ENCODE results near the gene PRORP.

Gene PRORP

DNA sequence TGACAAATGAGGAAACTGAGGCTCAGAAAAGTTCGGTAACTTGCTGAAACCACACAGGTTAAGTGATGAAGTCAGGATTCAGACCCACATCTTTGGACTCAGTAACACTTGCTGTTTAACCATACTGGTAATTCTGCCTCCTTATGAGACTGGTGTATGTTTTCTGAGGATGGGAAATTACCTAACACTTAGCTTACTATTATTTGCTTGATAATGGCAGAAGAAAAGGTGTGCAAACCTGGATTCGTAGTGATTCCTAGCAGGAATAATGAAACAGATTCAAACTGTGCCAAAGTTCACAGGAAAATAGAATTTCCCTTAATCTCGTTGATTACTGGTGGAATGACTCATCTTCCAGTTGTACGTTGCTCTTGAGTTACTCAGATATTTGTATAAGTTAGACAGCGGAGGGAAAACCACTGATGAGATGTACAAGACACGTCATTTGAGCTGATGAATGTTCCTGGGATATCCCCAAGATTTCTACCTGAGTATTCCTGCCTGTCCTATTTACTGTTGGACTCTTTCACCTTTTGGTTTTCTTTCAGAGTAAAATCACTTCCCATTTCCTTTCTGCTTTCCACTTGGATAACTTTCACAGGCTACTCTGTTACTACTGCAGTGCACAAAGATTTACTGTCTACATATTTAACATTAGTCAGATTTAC, 37.5 kb downstream of the PRORP start:
- no peaks in the 10 kb centered on the region for H3K27me3 ChIP-seq (replicated peaks; ENCODE audit: control insufficient read depth, insufficient read depth, low read length)
- H3K9me3 ChIP-seq (ENCODE audit: control insufficient read depth, low read length) = no peaks in the 10 kb centered on the region
- DNase-seq (ENCODE audit: low read depth) = peak; percentile 84
- peaks cover 12% of the 10 kb centered on the region for H3K36me3 ChIP-seq (ENCODE audit: control insufficient read depth, insufficient read depth, low read length, severe bottlenecking)
- peaks cover 25% of the 10 kb centered on the region for H3K4me1 ChIP-seq (ENCODE audit: control insufficient read depth, insufficient read depth, low read length)
- H3K9ac ChIP-seq (ENCODE audit: low read length) = no peak overlapping the region
- H3K4me3 ChIP-seq (ENCODE audit: low read length) = peak overlapping the region; percentile 51

DNA sequence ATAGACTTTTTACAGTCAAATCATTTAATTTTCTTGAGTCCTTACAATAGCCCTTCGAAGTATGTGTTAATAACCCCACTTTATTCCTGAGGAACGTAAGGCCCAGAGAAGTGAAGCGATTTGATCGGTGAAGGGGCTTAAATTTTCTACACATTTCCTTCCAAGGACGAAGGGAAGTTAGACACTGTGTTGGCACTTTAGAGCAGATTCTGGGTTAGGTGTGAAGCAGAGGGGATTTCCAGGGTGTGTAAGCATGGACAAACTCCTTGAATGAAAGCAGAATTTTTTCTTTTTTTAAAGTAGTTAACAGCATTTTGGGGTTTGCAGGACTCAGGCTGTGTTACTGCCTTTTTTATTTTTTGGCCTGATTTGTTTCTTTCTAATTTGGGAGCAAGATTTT, 38.9 kb downstream of the PRORP start:
- H3K9ac ChIP-seq (ENCODE audit: low read length) = no peak overlapping the region
- no peaks in the 10 kb centered on the region for H3K9me3 ChIP-seq (ENCODE audit: control insufficient read depth, low read length)
- H3K4me1 ChIP-seq (ENCODE audit: control insufficient read depth, insufficient read depth, low read length) = peaks cover 19% of the 10 kb centered on the region
- H3K27me3 ChIP-seq (replicated peaks; ENCODE audit: control insufficient read depth, insufficient read depth, low read length) = no peaks in the 10 kb centered on the region
- H3K36me3 ChIP-seq (ENCODE audit: control insufficient read depth, insufficient read depth, low read length, severe bottlenecking) = peaks cover 12% of the 10 kb centered on the region
- no peak for DNase-seq (ENCODE audit: low read depth)
- no peak overlapping the region for H3K4me3 ChIP-seq (ENCODE audit: low read length)

DNA sequence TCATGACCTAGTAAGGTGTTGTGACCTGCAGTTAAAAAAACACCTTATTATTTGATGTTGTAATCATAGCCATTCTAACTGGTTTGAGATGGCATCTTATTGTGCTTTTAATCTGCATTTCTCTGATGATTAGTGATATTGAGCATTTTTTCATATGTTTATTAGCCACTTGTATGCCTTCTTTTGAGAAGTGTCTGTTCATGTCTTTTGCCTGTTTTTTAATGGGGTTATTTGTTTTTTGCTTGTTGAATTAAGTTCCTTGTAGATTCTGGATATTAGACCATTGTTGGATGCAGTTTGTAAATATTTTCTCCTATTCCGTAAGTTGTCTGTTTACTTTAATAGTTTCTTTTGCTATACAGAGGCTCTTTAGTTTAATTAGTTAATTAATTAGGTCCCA, 41.0 kb downstream of the PRORP start:
- Histone ChIP-seq H3K4me1 (ENCODE audit: control insufficient read depth, insufficient read depth, low read length) (peaks cover 14% of the 10 kb centered on the region), H3K4me3 (ENCODE audit: low read length) (no peak overlapping the region), H3K36me3 (ENCODE audit: control insufficient read depth, insufficient read depth, low read length, severe bottlenecking) (peaks cover 20% of the 10 kb centered on the region), H3K27me3 (replicated peaks; ENCODE audit: control insufficient read depth, insufficient read depth, low read length) (no peaks in the 10 kb centered on the region), H3K9ac (ENCODE audit: low read length) (no peak overlapping the region), H3K9me3 (ENCODE audit: control insufficient read depth, low read length) (no peaks in the 10 kb centered on the region)
- DNase-seq (ENCODE audit: low read depth) = no peak

DNA sequence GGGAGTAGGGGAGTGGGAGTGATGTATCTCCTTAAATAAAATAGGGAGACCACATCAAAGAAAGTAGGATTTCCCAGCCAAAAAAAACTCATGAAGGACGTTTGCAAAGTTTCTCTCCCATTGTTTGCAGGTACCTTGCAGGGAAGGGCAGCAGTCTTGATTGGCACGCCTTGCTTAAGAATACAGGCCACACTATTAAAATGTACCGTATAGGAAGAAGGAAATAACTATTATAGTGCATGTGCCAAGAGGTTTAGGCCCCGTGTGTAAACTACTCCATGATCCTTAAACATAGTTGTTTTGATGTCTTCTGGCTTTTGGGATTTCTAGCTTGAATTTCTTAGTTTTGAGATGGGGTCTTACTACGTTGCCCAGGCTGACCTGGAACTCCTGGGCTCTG, 42.5 kb downstream of the PRORP start:
- Histone ChIP-seq H3K4me1 (ENCODE audit: control insufficient read depth, insufficient read depth, low read length) (peaks cover 8% of the 10 kb centered on the region), H3K4me3 (ENCODE audit: low read length) (no peak overlapping the region), H3K9me3 (ENCODE audit: control insufficient read depth, low read length) (no peaks in the 10 kb centered on the region), H3K27me3 (replicated peaks; ENCODE audit: control insufficient read depth, insufficient read depth, low read length) (no peaks in the 10 kb centered on the region), H3K36me3 (ENCODE audit: control insufficient read depth, insufficient read depth, low read length, severe bottlenecking) (peaks cover 11% of the 10 kb centered on the region), H3K9ac (ENCODE audit: low read length) (no peak overlapping the region)
- DNase-seq (ENCODE audit: low read depth) = no peak

DNA sequence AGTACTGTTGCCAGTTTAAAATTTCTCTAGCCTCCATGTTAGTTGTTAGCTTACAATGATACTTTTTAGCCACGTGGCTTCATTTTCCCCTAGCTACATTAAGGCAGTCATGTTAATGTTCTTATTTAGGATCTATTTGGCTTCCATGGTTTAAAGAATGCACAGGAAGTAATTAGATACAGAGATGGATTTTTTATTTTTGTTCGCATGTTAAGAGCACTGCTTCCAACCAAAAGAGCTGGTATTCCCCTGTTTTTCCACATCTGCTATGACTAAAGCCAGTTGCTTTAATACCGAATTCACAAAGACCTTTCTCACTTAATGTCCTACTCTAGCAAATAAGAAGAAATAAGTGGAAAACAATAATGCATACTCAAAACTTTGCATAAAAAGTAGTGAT, 45.1 kb downstream of the PRORP start:
- DNase-seq (ENCODE audit: low read depth) = no peak

More for the DNA sequence above, 45.1 kb downstream of the PRORP start:
- Histone ChIP-seq H3K4me1 (ENCODE audit: control insufficient read depth, insufficient read depth, low read length) (no peaks in the 10 kb centered on the region), H3K27me3 (replicated peaks; ENCODE audit: control insufficient read depth, insufficient read depth, low read length) (no peaks in the 10 kb centered on the region), H3K9me3 (ENCODE audit: control insufficient read depth, low read length) (no peaks in the 10 kb centered on the region), H3K4me3 (ENCODE audit: low read length) (no peak overlapping the region), H3K36me3 (ENCODE audit: control insufficient read depth, insufficient read depth, low read length, severe bottlenecking) (peaks cover 11% of the 10 kb centered on the region), H3K9ac (ENCODE audit: low read length) (no peak overlapping the region)

All from adipocyte (in vitro differentiated cells).